GM10847 (cell line): Measurements from ENCODE around the gene PLXDC2.

Source experiments
- POLR2A ChIP-seq: IDR thresholded peaks from 2 replicates; pipeline ENCODE4 v1.6.1; 2011; ENCODE audit not compliant: insufficient read length; ENCODE audit errors: extremely low read depth

Gene PLXDC2

DNA sequence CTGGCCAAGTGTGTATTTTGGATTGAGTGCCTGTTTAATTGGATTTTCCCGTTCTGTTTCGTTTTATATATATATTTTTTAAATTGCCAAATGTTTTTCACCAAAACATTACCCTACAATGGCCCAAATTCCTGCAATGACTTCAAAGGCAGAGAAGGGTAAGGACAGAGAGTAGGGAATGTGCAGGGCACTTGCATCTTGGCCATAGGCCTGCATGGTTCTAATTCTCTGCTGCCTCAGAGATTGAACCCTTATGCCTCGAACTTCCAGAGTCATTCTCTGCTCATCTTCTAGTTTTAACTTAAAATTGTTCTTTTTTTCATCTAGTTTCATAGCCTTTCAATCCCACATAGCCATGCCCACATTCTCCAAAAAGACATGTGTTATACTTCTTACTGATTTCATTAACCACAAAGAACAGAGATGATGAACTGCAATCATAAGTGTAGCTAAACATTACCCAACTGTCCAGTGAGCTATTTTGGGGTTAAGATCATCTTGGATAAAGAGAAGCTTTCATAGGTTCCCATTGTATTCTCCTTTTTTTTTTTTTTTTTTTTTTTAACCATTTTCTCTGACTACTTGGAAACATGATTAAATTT is 177.6 kb downstream of the PLXDC2 start:
- no peak for TF ChIP-seq POLR2A

DNA sequence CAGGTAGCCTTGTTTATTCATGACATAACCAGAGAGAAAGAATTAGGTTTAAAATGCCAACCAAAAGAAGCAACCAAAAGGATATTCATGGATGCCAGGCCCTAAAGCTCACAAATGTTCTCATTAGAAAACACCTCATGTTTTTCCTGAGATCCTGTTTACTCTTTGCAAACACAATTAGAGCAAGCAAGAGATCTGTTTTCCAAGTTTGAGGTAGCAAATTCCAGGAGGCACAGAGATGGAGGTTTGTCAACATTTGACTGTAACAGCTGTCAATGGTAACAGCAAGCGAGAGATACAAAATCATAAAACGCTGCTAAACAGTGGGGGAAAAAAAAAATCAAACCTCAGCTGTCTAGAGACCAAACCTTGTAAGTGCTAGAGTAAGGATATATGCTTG is 182.2 kb downstream of the PLXDC2 start:
- TF ChIP-seq POLR2A, result no peak

DNA sequence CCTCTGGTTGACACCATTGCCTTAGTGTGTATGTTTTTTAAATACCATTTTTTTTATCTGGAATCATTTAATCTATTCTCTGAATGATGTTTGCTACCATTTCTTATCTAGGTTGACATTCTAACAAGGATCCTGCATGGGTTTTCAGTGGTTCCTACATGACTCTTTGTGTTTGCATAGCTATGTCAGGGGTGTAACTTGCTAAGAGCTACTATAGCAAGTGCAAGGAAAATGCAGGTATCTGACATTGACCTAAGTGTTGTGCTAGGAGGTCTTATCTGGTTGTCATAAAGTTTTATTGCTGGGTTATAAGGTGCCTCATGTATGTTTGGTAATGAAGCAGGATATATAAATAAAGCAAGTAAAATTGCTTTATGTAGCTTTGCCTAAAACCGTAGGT is 183.2 kb downstream of the PLXDC2 start:
- no peak for TF ChIP-seq POLR2A

DNA sequence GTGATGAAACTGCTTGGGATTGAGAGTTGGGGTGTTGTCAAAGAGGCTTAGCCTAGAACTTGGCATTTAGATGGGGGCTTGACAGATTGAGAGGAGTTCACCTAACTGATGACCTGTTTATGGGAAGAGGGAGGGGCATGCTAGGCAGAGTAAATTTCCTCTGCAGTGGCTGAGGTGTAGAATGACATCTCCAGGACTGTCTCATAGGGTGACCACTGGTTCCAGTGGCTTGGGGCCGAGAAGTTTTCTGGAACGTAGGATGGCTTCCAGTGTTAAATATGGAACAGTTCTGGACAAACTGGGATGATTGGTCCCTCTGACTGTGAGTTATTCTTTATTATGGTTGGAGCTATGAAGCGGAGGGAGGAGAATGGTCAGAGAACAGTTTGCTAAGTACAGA is 186.4 kb downstream of the PLXDC2 start:
- TF ChIP-seq POLR2A, result no peak

DNA sequence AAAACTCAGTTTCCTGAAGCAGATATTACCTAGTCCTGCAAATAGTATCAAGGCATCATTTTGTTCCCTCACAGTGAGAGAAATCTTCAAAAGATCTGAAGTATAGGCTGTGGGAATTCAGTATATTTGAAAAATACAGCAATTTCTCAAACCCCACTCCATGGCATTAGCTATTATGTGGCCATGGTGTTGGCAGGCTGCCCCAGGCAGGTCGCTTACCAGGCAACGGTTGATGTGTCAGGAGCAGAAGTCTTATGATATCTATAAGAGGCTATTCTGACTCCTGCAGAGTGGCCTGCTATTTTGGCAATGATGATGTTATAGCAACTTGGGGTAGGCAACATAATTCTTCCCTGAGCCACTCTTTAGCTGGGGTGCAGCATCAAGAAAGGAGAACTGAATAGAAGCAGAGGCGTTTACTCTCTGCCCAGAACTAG is 187.9 kb downstream of the PLXDC2 start:
- no peak for TF ChIP-seq POLR2A

DNA sequence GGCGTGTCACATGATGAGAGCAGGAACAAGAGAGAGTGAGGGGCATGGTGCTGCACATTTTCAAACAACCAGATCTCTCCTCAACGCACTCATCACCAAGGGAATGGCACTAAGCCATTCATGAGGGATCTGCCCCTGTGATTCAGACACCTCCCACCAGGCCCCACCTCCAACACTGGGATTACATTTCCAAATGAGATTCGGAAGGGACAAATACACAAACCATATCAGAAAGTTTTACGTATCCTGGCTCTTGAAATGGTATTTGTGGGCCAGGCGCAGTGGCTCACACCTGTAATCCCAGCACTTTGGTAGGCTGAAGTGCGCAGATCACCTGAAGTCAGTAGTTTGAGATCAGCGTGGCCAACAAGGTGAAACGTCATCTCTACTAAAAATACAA is 189.4 kb downstream of the PLXDC2 start:
- TF ChIP-seq POLR2A, result no peak

DNA sequence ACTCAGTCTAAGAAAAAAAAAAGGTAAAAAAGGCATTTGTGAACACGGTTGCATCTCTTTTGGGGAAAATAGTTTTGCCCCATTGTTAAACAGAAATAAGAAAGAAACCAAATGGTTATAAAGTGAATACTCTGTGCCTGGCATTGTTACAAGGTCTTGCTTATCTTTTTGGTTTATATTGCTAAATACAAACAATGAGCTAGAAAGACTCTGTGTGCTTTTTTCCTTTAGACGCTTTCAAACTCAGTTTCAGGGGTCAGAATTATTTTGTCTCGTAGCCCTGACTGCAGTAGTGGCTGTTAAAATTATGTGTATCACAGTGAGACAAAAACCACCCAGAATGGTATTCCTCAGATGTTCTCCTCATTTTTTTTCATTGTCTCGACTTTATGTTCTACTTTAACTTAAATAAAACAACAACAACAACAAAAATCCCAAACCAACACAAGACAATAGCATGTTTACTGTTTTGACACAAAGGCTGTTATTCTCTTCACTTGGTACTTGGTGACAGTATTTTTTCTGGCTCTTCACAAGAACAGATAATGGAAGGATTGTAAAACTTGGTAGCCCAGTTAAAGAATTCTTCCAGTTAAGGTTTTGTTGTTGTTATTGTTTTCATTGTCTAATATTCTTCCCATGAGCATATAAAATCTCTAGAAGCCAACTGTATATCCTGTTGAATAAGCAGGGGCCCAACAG is 190.1 kb downstream of the PLXDC2 start:
- TF ChIP-seq POLR2A, result no peak

DNA sequence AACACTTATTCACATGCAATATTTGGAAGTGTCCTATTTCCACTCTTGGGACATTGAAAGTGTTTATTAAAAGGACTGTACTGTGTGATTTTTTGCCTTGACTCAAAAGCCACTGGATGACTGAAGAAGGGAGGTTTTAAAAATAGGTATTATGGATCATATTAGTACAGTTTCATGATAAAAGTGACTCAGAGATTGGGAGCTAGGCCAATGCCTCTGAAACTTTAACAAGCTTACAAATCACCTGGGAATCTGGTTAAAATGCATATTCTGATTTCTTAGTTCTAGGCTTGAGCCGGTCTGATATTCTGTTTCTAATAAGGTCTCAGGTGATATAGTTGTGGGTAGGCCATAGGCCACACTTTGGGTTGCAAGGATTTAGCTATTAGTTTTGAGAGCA is 191.2 kb downstream of the PLXDC2 start:
- no peak for TF ChIP-seq POLR2A

DNA sequence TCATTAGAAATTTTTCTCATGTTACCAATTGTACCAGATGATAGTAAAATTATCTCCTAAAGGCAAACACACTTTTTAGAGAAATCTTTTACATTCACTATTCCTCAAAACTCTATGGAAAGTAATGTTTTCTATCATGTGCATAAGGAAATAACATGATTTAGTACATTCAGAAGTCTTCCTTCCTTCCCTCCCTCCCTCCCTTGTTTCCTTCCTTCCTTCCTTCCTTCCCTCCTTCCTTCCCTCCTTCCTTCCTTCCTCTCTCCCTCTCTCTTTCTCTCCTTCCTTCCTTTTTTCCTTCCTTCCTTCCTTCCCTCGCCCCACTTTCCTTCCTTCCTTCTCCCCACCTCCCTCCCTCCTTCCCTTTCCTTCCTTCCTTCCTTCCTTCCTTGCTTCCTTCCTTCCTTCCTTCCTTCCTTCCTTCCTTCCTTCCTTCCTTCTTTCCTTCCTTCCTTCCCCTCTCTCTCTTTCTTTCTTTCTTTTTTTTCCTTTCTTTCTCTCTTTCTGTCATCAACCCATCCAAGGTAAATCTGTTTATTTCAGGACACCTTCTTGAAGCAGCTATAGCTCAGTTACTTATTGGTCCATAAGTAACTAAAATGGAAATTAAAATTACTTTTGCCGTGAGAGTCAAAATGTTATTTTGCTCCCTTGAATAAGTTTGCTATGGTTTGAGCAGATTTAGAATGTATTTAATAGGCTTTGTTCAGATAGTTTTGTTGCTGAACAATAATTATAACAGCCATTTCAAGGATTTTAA is 197.9 kb downstream of the PLXDC2 start:
- no peak for TF ChIP-seq POLR2A

DNA sequence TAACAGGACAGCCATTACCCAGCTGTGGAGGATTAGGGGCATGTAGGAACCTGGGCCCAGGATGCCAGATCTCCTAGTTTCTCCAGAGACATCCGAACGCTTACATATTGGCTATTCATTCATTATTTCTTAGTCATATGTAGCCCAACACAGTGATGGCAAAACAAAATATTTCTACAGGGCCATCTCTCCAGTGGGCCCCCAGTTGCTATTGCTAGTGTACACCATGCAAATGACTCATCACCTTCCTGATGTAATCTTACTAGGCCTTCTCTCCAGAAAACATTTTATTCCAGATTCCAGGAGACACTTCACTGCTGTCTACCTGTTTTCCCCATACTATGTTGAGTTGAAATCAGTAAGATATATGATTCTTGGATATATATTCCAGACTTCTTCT is 201.7 kb downstream of the PLXDC2 start:
- no peak for TF ChIP-seq POLR2A

DNA sequence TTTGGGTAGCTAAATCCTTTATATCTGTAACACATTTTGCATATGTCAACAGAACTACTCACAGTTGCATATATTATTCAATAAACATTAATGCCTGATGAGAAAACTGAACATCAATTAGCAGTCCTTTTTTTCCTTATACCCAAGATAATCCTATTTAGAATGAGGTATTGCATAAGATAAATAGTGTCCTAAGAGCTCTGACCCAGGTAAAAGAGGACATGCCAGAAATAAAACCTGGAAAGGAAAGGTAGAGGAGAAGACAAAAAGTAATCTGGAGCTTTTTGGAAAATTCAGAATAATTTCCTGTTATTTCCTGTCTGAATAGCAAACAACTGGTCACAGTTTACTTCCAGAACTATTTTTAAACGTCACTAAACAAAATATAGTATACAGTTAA is 204.4 kb downstream of the PLXDC2 start:
- TF ChIP-seq POLR2A, result no peak

DNA sequence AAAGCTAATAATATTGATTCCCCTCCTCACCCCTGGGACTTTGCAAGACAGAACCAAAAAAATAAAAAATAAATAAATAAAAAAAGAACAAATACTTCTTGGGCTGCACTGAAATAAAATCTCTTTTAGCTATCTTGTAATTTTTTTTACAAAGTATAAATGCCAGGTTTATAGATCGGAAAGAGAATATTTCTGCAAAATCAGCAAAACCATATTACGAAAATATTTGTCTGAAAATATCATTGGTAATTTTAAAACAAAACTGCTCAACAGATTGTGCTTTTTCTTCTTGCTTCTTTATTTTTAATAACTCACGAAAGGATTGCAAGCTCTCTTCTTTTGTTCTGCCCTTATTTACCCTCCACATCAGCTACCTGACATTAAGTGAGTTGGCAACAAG is 213.3 kb downstream of the PLXDC2 start:
- TF ChIP-seq POLR2A, result no peak

DNA sequence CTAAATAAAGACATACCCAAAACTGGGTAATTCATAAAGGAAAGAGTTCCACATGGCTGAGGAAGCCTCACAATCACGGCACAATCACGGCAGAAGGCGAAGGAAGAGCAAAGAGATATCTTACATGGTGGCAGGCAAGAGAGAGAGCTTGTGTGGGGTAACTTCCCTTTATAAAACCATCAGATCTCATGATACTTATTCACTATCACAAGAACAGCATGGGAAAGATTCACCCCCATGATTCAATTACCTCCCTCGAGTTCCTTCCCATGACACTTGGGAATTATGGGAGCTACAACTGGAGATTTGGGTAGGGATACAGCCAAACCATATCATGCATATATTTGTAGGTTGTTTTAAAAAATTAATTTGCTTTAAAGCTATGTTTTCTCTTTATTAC is 217.2 kb downstream of the PLXDC2 start:
- TF ChIP-seq POLR2A, result no peak

DNA sequence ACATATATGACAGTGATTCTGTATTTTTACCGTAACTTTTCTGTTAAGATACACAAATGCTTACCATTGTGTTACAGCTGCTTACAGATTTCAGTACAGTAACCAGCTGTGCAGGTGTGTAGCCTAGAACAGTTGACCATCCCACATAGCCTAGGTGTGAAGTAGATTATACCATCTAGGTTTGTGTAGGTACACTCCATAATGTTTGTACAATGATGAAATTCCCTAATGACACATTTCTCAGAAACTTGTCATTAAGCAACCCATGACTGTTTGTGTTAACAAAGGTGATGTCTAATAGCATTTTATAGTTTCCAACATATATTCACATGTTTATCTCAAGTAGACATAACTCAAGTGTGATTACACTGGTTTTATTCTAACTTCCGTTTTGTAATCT is 218.5 kb downstream of the PLXDC2 start:
- no peak for TF ChIP-seq POLR2A

DNA sequence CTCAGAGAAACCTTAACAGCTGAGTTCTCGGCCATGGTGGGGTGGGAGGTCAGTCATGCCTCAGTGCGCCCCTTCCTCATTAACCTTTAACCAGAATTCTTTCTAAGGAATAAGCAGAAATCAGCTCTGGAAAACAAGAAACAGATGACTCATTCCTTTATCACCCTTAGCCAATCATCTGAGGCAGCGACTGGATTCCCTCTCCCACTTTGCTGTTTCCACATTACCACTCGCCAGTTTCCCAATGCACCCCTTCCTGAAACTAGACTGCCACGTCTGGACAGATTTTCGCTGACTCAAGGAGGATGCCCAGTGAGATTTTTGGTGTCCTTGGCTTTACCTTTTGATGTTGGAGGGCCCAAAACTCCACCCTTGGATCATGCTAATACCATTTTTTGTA is 223.8 kb downstream of the PLXDC2 start:
- TF ChIP-seq POLR2A, result no peak

DNA sequence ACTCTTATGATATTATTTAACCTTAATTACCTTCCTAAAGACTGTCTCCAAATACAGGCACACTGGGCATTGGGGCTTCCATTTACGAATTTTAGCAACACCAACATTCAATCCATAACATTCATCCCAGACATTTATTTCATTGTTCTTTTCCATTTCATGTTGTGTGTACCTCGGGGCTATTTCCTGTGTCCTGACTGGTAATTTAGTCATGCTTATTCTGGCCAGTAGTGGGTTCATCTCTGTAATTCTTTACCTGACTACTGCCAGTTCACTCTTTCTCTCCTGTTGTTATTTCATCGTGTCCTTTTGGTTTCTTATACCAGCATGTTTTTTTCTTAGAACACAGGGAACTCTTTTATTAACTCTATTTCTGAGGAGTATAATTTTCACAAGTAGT is 225.7 kb downstream of the PLXDC2 start:
- TF ChIP-seq POLR2A, result no peak
